Caco-2 (cell line): Measurements from ENCODE around the gene MRPL51. TPM values are rescaled to one million over a fixed set of nuclear protein-coding genes. Genes with fewer than 3 reads are reported as not detected.
"Not testable (repeated sequence)": the region's sequence is repeated elsewhere in the genome, so short reads cannot be mapped to it uniquely, and the experiment has no call there.

Source experiments
- BruUV-seq: library from RNA; stranded (reverse); fragments of 400-500 nt; replicated peaks from 2 replicates; lab custom pipeline; 2021; lab: Mats Ljungman, UMichigan
- CTCF ChIA-PET: fragments of 300-600 bp; sonication (Branson Sonifier 250); formaldehyde crosslinking; loops from one replicate; lab custom pipeline; 2022; ENCODE audit warnings: antibody characterized with exemption; lab: Charles Lee
- POLR2A ChIA-PET: fragments of 300-600 bp; sonication (Branson Sonifier 250); formaldehyde crosslinking; loops from one replicate; lab custom pipeline; 2022; ENCODE audit warnings: antibody characterized with exemption; lab: Charles Lee
- DNase-seq, 2 experiments: peaks; one replicate each; pipeline versions ENCODE4 v3.0.0 to v3.0.0-alpha.2; 2020 to 2022
- H3K27me3 ChIP-seq: replicated peaks from 2 replicates; pipeline ENCODE4 v1.6.0; 2011; ENCODE audit warnings: low read length; ENCODE audit not compliant: control insufficient read depth, insufficient read depth
- H3K36me3 ChIP-seq: 2 replicates; pipeline ENCODE4 v1.5.1; 2011; ENCODE audit warnings: low read length; ENCODE audit not compliant: control insufficient read depth, insufficient read depth
- H3K4me1 ChIP-seq: fragments of 250-450 bp; sonication (Bioruptor Pico); 2 replicates; pipeline ENCODE4 v1.5.1; 2020; ENCODE audit warnings: mild to moderate bottlenecking
- H3K4me3 ChIP-seq: 2 replicates; pipeline ENCODE4 v1.5.1; 2011; ENCODE audit warnings: low read depth, mild to moderate bottlenecking, control low read depth, low read length
- H3K9me3 ChIP-seq: fragments of 250-450 bp; sonication (Bioruptor Pico); 2 replicates; pipeline ENCODE4 v1.5.1; 2020; ENCODE audit warnings: mild to moderate bottlenecking, moderate library complexity
- H3K27ac Mint-ChIP-seq: one replicate; pipeline ENCODE4 v1.8.0; 2022; ENCODE audit warnings: mixed read lengths; ENCODE audit not compliant: unreplicated experiment
- H3K27me3 Mint-ChIP-seq: one replicate; pipeline ENCODE4 v1.8.0; 2022; ENCODE audit warnings: mixed read lengths; ENCODE audit not compliant: insufficient read depth, unreplicated experiment
- H3K36me3 Mint-ChIP-seq: one replicate; pipeline ENCODE4 v1.8.0; 2022; ENCODE audit warnings: mild to moderate bottlenecking, mixed read lengths; ENCODE audit not compliant: insufficient read depth, unreplicated experiment
- H3K4me1 Mint-ChIP-seq: one replicate; pipeline ENCODE4 v1.8.0; 2022; ENCODE audit warnings: low read depth, mixed read lengths; ENCODE audit not compliant: unreplicated experiment
- H3K4me3 Mint-ChIP-seq: one replicate; pipeline ENCODE4 v1.8.0; 2022; ENCODE audit warnings: mild to moderate bottlenecking, moderate library complexity, mixed read lengths; ENCODE audit not compliant: unreplicated experiment
- H3K9me3 Mint-ChIP-seq: one replicate; pipeline ENCODE4 v1.8.0; 2022; ENCODE audit warnings: mixed read lengths; ENCODE audit not compliant: unreplicated experiment
- intact Hi-C: fragments of 100-400 bp; cut with micrococcal nuclease; formaldehyde crosslinking; loops from one replicate; pipeline ENCODE4 v1.10.0; 2022; ENCODE audit not compliant: unreplicated experiment
- total RNA-seq: library from RNA; stranded (reverse); gene quantifications from 2 replicates; pipeline ENCODE4 v1.2.3, GENCODE V29; 2022
- TF ChIP-seq, protein P1 (sequence below), 2 experiments: fragments of 200-600 bp in 1 of 2; IDR thresholded peaks; 1 replicate in 1 of 2; 2 replicates in 1 of 2; pipeline versions ENCODE4 v1.5.1 to v1.8.0; 2011 to 2022; ENCODE audit warnings: antibody characterized with exemption in 1 of 2, control low read depth in 1 of 2, inconsistent platforms in 1 of 2, low read depth in 1 of 2, low read length in 1 of 2, mild to moderate bottlenecking in 1 of 2, moderate library complexity in 1 of 2; ENCODE audit not compliant: insufficient read depth in 1 of 2, severe bottlenecking in 1 of 2, unreplicated experiment in 1 of 2

The MRPL51 gene
- total RNA-seq, 1 experiment from 2014 or later = 456 TPM

DNA sequence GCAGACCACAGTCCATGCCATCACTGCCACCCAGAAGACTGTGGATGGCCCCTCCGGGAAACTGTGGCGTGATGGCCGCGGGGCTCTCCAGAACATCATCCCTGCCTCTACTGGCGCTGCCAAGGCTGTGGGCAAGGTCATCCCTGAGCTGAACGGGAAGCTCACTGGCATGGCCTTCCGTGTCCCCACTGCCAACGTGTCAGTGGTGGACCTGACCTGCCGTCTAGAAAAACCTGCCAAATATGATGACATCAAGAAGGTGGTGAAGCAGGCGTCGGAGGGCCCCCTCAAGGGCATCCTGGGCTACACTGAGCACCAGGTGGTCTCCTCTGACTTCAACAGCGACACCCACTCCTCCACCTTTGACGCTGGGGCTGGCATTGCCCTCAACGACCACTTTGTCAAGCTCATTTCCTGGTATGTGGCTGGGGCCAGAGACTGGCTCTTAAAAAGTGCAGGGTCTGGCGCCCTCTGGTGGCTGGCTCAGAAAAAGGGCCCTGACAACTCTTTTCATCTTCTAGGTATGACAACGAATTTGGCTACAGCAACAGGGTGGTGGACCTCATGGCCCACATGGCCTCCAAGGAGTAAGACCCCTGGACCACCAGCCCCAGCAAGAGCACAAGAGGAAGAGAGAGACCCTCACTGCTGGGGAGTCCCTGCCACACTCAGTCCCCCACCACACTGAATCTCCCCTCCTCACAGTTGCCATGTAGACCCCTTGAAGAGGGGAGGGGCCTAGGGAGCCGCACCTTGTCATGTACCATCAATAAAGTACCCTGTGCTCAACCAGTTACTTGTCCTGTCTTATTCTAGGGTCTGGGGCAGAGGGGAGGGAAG lies 44.7 kb upstream of the MRPL51 start:
- TF ChIP-seq, protein P1, sequence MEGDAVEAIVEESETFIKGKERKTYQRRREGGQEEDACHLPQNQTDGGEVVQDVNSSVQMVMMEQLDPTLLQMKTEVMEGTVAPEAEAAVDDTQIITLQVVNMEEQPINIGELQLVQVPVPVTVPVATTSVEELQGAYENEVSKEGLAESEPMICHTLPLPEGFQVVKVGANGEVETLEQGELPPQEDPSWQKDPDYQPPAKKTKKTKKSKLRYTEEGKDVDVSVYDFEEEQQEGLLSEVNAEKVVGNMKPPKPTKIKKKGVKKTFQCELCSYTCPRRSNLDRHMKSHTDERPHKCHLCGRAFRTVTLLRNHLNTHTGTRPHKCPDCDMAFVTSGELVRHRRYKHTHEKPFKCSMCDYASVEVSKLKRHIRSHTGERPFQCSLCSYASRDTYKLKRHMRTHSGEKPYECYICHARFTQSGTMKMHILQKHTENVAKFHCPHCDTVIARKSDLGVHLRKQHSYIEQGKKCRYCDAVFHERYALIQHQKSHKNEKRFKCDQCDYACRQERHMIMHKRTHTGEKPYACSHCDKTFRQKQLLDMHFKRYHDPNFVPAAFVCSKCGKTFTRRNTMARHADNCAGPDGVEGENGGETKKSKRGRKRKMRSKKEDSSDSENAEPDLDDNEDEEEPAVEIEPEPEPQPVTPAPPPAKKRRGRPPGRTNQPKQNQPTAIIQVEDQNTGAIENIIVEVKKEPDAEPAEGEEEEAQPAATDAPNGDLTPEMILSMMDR (IDR thresholded peaks at IDR 0.05; ENCODE audit: insufficient read depth in 1 of 2, low read depth in 1 of 2, low read length in 1 of 2, severe bottlenecking in 1 of 2, unreplicated experiment in 1 of 2) = peak; percentile 91 to 97
- ChIA-PET CTCF (interaction anchor here (0.5 to 2.5 kb wide), 38 partner anchors 9 to 547 kb away, joined by 3 to 19 read pairs (median 5); partner anchors contain the start of genes COPS7A, MRPL51, NOP2 and TAPBPL), POLR2A (interaction anchor here (0.5 to 1.4 kb wide), 6 partner anchors 9 to 209 kb away, joined by 3 to 8 read pairs (median 4); partner anchors contain the start of genes MRPL51 and ZNF384)
- Mint-ChIP-seq H3K4me3 (peak overlapping the region; percentile 65), H3K27ac (peak overlapping the region; percentile 97), H3K36me3 (peaks cover 88% of the 10 kb centered on the region), H3K4me1 (peaks cover 43% of the 10 kb centered on the region)
- intact Hi-C loops = loop anchor here (1.0 kb wide), 1 partner anchor 114 kb away; no protein-coding TSS in a partner anchor
- peaks cover 28% of the 10 kb centered on the region for H3K4me1 ChIP-seq
- not testable (repeated sequence) for H3K27me3 ChIP-seq, H3K9me3 Mint-ChIP-seq, H3K4me3 ChIP-seq, H3K9me3 ChIP-seq, H3K27me3 Mint-ChIP-seq
- H3K36me3 ChIP-seq = peaks cover 16% of the 10 kb centered on the region
- peak; percentile 87 to 88 for DNase-seq
- BruUV-seq = TSS peak; percentile 56

DNA sequence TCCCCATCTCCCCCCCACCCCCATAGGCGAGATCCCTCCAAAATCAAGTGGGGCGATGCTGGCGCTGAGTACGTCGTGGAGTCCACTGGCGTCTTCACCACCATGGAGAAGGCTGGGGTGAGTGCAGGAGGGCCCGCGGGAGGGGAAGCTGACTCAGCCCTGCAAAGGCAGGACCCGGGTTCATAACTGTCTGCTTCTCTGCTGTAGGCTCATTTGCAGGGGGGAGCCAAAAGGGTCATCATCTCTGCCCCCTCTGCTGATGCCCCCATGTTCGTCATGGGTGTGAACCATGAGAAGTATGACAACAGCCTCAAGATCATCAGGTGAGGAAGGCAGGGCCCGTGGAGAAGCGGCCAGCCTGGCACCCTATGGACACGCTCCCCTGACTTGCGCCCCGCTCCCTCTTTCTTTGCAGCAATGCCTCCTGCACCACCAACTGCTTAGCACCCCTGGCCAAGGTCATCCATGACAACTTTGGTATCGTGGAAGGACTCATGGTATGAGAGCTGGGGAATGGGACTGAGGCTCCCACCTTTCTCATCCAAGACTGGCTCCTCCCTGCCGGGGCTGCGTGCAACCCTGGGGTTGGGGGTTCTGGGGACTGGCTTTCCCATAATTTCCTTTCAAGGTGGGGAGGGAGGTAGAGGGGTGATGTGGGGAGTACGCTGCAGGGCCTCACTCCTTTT lies 44.0 kb upstream of the MRPL51 start:
- H3K9me3 ChIP-seq = no peaks in the 10 kb centered on the region
- peak overlapping the region; percentile 93 for H3K4me3 ChIP-seq
- Mint-ChIP-seq H3K4me3 (peak overlapping the region; percentile 91), H3K36me3 (peaks cover 88% of the 10 kb centered on the region), H3K27me3 (no peaks in the 10 kb centered on the region), H3K4me1 (peaks cover 43% of the 10 kb centered on the region), H3K9me3 (no peaks in the 10 kb centered on the region), H3K27ac (peak overlapping the region; percentile 97)
- H3K4me1 ChIP-seq = peaks cover 28% of the 10 kb centered on the region
- CTCF ChIA-PET = interaction anchor here (0.5 to 2.2 kb wide), 35 partner anchors 8 to 546 kb away, joined by 3 to 19 read pairs (median 5); partner anchors contain the start of genes COPS7A, MRPL51, NOP2 and TAPBPL
- intact Hi-C loops = no loop called here
- peaks cover 16% of the 10 kb centered on the region for H3K36me3 ChIP-seq
- no peaks in the 10 kb centered on the region for H3K27me3 ChIP-seq
- POLR2A ChIA-PET = interaction anchor here (0.5 to 1.1 kb wide), 5 partner anchors 8 to 208 kb away, joined by 3 to 8 read pairs (median 4); partner anchors contain the start of genes MRPL51 and ZNF384
- no TSS peak for BruUV-seq
- DNase-seq = no peak
- TF ChIP-seq, protein P1 (IDR thresholded peaks at IDR 0.05; ENCODE audit: insufficient read depth in 1 of 2, low read depth in 1 of 2, low read length in 1 of 2, severe bottlenecking in 1 of 2, unreplicated experiment in 1 of 2) = no peak
